ENCODE results near the gene MAST3.

GRCh38 chr19:18096258-18096657, 1.3 kb upstream of the MAST3 start:
- no peak for TF ChIP-seq CTCF (IDR thresholded peaks at IDR 0.05)
- no peak for TF ChIP-seq EZH2 (IDR thresholded peaks at IDR 0.05; ENCODE audit: borderline replicate concordance, insufficient read depth, low read depth, low read length, poor library complexity, severe bottlenecking)
